GM21367 (cell line): Measurements from ENCODE around the gene ANK3.

Experiments used
- ATAC-seq: cut with Tn5 transposase; IDR thresholded peaks from one replicate; pipeline ENCODE4 v1.9.1; 2021; ENCODE audit not compliant: unreplicated experiment

Gene ANK3

GRCh38 chr10:60141896-60142559, 247.6 kb downstream of the ANK3 start:
- ATAC-seq, result no peak

GRCh38 chr10:60140651-60141632, 248.7 kb downstream of the ANK3 start:
- ATAC-seq, result no peak

- no peak for ATAC-seq
Observed at GRCh38 chr10:60139798-60140566, 249.7 kb downstream of the ANK3 start.

- no peak for ATAC-seq
Observed at GRCh38 chr10:60139290-60139689, 250.4 kb downstream of the ANK3 start.

GRCh38 chr10:60138842-60139241, 250.8 kb downstream of the ANK3 start:
- ATAC-seq, result no peak

- ATAC-seq, result no peak
Observed at GRCh38 chr10:60138026-60138425, 251.6 kb downstream of the ANK3 start.

GRCh38 chr10:60137292-60137992, 252.2 kb downstream of the ANK3 start:
- no peak for ATAC-seq

GRCh38 chr10:60135020-60135419, 254.7 kb downstream of the ANK3 start:
- peak; percentile 61 for ATAC-seq

- ATAC-seq, result no peak
Observed at GRCh38 chr10:60134548-60134947, 255.1 kb downstream of the ANK3 start.

GRCh38 chr10:60130130-60130579, 259.5 kb downstream of the ANK3 start:
- no peak for ATAC-seq

- ATAC-seq, result no peak
Observed at GRCh38 chr10:60125895-60126294, 263.8 kb downstream of the ANK3 start.

GRCh38 chr10:60124536-60124935, 265.1 kb downstream of the ANK3 start:
- no peak for ATAC-seq

GRCh38 chr10:60123668-60124067, 266.0 kb downstream of the ANK3 start:
- ATAC-seq, result no peak

- no peak for ATAC-seq
Observed at GRCh38 chr10:60123172-60123571, 266.5 kb downstream of the ANK3 start.

- no peak for ATAC-seq
Observed at GRCh38 chr10:60122190-60122589, 267.5 kb downstream of the ANK3 start.

GRCh38 chr10:60114765-60115586, 274.7 kb downstream of the ANK3 start:
- peak; percentile 85 for ATAC-seq

GRCh38 chr10:60110739-60111138, 278.9 kb downstream of the ANK3 start:
- ATAC-seq, result no peak

- ATAC-seq, result no peak
Observed at GRCh38 chr10:60107308-60107976, 282.2 kb downstream of the ANK3 start.

GRCh38 chr10:60105295-60105695, 284.4 kb downstream of the ANK3 start:
- ATAC-seq, result no peak
